Measurements from ENCODE around the gene UBE2G2. TPM values are rescaled to one million over a fixed set of nuclear protein-coding genes. Genes with fewer than 3 reads are reported as not detected.

Gene UBE2G2
- total and polyA plus RNA-seq, 4 donors = 27.4 to 83.5 (median 40.9) TPM

DNA sequence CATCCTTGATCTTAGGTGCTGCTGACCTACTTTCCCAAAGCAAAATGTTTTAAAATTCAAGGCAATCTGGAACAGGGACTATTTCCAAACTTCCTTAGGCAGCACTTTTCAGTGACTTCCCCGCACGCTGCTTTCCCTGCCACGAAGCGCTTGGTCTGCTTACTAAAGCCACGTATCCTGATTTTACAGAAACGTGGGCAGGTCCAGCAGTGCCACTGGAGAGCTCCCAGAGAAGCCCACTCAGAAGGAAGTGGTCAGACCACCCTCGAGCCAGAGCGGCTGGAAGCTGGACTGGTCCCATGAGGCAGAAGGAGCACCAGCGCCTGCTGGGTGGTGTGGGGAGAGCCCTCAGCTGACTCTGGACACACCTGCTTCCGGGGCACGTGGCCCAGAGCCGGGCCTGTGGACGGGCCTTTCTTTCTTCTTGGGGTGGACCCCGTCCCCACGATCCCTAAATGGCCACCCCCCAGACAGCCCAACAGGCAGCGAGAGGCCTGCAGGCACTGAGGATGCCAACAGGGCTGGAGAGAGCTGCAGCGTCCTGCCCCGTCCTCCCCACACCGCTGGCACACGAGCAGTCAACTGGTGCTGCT lies 48.7 kb upstream of the UBE2G2 start:
- no peaks in the 10 kb centered on the region for H3K27me3 ChIP-seq (ENCODE audit: control insufficient read depth in 4 of 4, insufficient read depth in 4 of 4, low read length in 3 of 4)
- DNase-seq (ENCODE audit: low spot score) = no peak
- no peaks in the 10 kb centered on the region for H3K9me3 ChIP-seq (ENCODE audit: control insufficient read depth in 4 of 4, low read length in 3 of 4)
- no peak overlapping the region for H3K9ac ChIP-seq (ENCODE audit: low read depth in 1 of 2, low read length in 2 of 2)
- no peak overlapping the region for H3K4me3 ChIP-seq (ENCODE audit: low read depth in 1 of 3, low read length in 3 of 3)
- peaks cover 14 to 39% (median 35%) of the 10 kb centered on the region in 4 donors for H3K36me3 ChIP-seq (ENCODE audit: control insufficient read depth in 4 of 4, insufficient read depth in 3 of 4, low read depth in 1 of 4, low read length in 3 of 4)
- H3K4me1 ChIP-seq (ENCODE audit: control insufficient read depth in 4 of 4, insufficient read depth in 4 of 4, low read length in 3 of 4) = peaks cover 2 to 19% (median 10%) of the 10 kb centered on the region in 4 donors
- WGBS = 88% methylated on average over 20 of the region's 20 CpGs
- TF ChIP-seq RXRA (IDR thresholded peaks at IDR 0.05) (no peak), RAD21 (IDR thresholded peaks at IDR 0.05) (no peak), HNF4G (IDR thresholded peaks at IDR 0.05) (no peak), YY1 (IDR thresholded peaks at IDR 0.05) (no peak), SP1 (IDR thresholded peaks at IDR 0.05) (no peak), FOXA2 (IDR thresholded peaks at IDR 0.05) (no peak), HNF4A (conservative IDR thresholded peaks at IDR 0.05) (no peak), NR2F2 (IDR thresholded peaks at IDR 0.05) (no peak)
- TF ChIP-seq, protein P1, sequence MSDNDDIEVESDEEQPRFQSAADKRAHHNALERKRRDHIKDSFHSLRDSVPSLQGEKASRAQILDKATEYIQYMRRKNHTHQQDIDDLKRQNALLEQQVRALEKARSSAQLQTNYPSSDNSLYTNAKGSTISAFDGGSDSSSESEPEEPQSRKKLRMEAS (IDR thresholded peaks at IDR 0.05) = no peak
- TF ChIP-seq, protein P2, sequence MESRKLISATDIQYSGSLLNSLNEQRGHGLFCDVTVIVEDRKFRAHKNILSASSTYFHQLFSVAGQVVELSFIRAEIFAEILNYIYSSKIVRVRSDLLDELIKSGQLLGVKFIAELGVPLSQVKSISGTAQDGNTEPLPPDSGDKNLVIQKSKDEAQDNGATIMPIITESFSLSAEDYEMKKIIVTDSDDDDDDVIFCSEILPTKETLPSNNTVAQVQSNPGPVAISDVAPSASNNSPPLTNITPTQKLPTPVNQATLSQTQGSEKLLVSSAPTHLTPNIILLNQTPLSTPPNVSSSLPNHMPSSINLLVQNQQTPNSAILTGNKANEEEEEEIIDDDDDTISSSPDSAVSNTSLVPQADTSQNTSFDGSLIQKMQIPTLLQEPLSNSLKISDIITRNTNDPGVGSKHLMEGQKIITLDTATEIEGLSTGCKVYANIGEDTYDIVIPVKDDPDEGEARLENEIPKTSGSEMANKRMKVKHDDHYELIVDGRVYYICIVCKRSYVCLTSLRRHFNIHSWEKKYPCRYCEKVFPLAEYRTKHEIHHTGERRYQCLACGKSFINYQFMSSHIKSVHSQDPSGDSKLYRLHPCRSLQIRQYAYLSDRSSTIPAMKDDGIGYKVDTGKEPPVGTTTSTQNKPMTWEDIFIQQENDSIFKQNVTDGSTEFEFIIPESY (IDR thresholded peaks at IDR 0.05) = no peak
- no peak overlapping the region for H3K27ac ChIP-seq (ENCODE audit: low read depth in 1 of 2, low read length in 2 of 2)

DNA sequence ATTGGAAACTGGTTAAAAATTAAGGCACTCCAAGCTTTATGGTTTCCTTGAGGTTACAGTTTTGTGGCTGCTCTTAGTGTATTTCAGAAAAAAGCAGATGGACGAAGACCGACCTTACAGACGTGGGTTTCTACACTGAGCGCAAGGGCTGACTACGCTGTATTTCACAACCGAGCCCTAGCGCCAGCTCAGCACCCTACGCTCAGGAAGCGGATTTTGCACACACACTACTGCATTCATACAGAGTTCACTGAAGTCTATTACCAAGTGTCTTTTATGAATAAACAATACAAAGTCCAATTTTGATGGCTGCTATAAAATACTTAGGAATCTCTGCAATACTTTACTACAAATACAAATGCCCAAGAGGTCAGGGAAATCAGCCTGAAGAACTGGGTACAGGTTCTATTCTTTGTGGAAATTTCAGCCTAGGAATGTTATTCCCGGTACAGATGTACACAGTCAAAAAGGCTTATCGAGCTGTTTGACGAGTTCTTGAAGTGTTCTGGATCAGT lies 48.1 kb upstream of the UBE2G2 start:
- 82% methylated on average over 12 of the region's 12 CpGs for WGBS
- TF ChIP-seq YY1 (IDR thresholded peaks at IDR 0.05) (no peak), TAF1 (conservative IDR thresholded peaks at IDR 0.05) (no peak), RXRA (IDR thresholded peaks at IDR 0.05) (no peak), JUND (IDR thresholded peaks at IDR 0.05) (no peak), FOXA2 (IDR thresholded peaks at IDR 0.05) (no peak), NR2F2 (IDR thresholded peaks at IDR 0.05) (no peak), GABPA (IDR thresholded peaks at IDR 0.05 in 1 of 2, conservative IDR thresholded peaks at IDR 0.05 in 1 of 2) (no peak)
- TF ChIP-seq, protein P1 (IDR thresholded peaks at IDR 0.05) = no peak
- TF ChIP-seq, protein P2 (IDR thresholded peaks at IDR 0.05) = no peak
- TF ChIP-seq, protein P3, sequence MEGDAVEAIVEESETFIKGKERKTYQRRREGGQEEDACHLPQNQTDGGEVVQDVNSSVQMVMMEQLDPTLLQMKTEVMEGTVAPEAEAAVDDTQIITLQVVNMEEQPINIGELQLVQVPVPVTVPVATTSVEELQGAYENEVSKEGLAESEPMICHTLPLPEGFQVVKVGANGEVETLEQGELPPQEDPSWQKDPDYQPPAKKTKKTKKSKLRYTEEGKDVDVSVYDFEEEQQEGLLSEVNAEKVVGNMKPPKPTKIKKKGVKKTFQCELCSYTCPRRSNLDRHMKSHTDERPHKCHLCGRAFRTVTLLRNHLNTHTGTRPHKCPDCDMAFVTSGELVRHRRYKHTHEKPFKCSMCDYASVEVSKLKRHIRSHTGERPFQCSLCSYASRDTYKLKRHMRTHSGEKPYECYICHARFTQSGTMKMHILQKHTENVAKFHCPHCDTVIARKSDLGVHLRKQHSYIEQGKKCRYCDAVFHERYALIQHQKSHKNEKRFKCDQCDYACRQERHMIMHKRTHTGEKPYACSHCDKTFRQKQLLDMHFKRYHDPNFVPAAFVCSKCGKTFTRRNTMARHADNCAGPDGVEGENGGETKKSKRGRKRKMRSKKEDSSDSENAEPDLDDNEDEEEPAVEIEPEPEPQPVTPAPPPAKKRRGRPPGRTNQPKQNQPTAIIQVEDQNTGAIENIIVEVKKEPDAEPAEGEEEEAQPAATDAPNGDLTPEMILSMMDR (IDR thresholded peaks at IDR 0.05; ENCODE audit: low read depth, low read length, missing input control) = no peak
- TF ChIP-seq, protein P4, sequence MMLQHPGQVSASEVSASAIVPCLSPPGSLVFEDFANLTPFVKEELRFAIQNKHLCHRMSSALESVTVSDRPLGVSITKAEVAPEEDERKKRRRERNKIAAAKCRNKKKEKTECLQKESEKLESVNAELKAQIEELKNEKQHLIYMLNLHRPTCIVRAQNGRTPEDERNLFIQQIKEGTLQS (IDR thresholded peaks at IDR 0.05) = no peak
- peaks cover 2 to 19% (median 10%) of the 10 kb centered on the region in 4 donors for H3K4me1 ChIP-seq (ENCODE audit: control insufficient read depth in 4 of 4, insufficient read depth in 4 of 4, low read length in 3 of 4)
- H3K36me3 ChIP-seq (ENCODE audit: control insufficient read depth in 4 of 4, insufficient read depth in 3 of 4, low read depth in 1 of 4, low read length in 3 of 4) = peaks cover 13 to 36% (median 30%) of the 10 kb centered on the region in 4 donors
- H3K9me3 ChIP-seq (ENCODE audit: control insufficient read depth in 4 of 4, low read length in 3 of 4) = no peaks in the 10 kb centered on the region
- H3K4me3 ChIP-seq (ENCODE audit: low read depth in 1 of 3, low read length in 3 of 3) = no peak overlapping the region
- H3K27ac ChIP-seq (ENCODE audit: low read depth in 1 of 2, low read length in 2 of 2) = no peak overlapping the region
- H3K9ac ChIP-seq (ENCODE audit: low read depth in 1 of 2, low read length in 2 of 2) = no peak overlapping the region
- H3K27me3 ChIP-seq (ENCODE audit: control insufficient read depth in 4 of 4, insufficient read depth in 4 of 4, low read length in 3 of 4) = no peaks in the 10 kb centered on the region
- no peak for DNase-seq (ENCODE audit: low spot score)
